ENCODE measurements around the gene NRARP.

DNA sequence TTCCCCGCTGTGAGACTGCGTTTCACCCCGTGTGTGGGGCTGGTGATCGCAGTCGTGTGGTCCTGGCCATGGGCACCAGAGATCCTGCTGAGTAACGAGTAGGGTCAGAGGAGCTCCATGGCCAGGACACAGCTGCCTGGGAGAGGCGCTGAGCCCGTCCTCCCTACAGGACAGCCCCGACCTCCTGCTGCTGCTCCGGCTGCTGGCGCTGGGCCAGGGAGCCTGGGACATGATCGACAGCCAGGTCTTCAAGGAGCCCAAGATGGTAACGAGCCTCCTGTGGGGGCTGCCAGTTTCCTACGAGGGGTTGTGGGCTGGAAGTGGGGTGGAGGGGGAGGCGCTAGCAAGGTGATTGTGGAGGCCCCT is 35.9 kb downstream of the NRARP start:
- TF ChIP-seq BCL11A (IDR thresholded peaks at IDR 0.05; ENCODE audit: low read depth, low read length): no peak
- TF ChIP-seq, protein P1, sequence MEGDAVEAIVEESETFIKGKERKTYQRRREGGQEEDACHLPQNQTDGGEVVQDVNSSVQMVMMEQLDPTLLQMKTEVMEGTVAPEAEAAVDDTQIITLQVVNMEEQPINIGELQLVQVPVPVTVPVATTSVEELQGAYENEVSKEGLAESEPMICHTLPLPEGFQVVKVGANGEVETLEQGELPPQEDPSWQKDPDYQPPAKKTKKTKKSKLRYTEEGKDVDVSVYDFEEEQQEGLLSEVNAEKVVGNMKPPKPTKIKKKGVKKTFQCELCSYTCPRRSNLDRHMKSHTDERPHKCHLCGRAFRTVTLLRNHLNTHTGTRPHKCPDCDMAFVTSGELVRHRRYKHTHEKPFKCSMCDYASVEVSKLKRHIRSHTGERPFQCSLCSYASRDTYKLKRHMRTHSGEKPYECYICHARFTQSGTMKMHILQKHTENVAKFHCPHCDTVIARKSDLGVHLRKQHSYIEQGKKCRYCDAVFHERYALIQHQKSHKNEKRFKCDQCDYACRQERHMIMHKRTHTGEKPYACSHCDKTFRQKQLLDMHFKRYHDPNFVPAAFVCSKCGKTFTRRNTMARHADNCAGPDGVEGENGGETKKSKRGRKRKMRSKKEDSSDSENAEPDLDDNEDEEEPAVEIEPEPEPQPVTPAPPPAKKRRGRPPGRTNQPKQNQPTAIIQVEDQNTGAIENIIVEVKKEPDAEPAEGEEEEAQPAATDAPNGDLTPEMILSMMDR (IDR thresholded peaks at IDR 0.05 in 2 of 3, conservative IDR thresholded peaks at IDR 0.05 in 1 of 3; ENCODE audit: control insufficient read depth in 2 of 3, extremely low read depth in 1 of 3, insufficient read depth in 1 of 3, low read depth in 3 of 3, low read length in 3 of 3): no peak
- TF ChIP-seq NFYB (IDR thresholded peaks at IDR 0.05; ENCODE audit: insufficient read depth, low read depth, low read length): no peak
- no peak for TF ChIP-seq CBFB (IDR thresholded peaks at IDR 0.05; ENCODE audit: low read depth)

Measured in GM12878 (cell line).